T-helper 1 cell (primary cell): Measurements from ENCODE around the gene MACROH2A1.

ENCODE experiments used
- DNase-seq, 5 donors: peaks; one replicate each; pipeline ENCODE4 v3.0.0-alpha.2; 2012 to 2020
- total RNA-seq, 4 donors: gene quantifications; one replicate each; lab custom pipeline; 2026; lab: John Stamatoyannopoulos, UW

Gene MACROH2A1
- total RNA-seq = 129 to 161 (median 134) reads per million in 4 donors

DNA sequence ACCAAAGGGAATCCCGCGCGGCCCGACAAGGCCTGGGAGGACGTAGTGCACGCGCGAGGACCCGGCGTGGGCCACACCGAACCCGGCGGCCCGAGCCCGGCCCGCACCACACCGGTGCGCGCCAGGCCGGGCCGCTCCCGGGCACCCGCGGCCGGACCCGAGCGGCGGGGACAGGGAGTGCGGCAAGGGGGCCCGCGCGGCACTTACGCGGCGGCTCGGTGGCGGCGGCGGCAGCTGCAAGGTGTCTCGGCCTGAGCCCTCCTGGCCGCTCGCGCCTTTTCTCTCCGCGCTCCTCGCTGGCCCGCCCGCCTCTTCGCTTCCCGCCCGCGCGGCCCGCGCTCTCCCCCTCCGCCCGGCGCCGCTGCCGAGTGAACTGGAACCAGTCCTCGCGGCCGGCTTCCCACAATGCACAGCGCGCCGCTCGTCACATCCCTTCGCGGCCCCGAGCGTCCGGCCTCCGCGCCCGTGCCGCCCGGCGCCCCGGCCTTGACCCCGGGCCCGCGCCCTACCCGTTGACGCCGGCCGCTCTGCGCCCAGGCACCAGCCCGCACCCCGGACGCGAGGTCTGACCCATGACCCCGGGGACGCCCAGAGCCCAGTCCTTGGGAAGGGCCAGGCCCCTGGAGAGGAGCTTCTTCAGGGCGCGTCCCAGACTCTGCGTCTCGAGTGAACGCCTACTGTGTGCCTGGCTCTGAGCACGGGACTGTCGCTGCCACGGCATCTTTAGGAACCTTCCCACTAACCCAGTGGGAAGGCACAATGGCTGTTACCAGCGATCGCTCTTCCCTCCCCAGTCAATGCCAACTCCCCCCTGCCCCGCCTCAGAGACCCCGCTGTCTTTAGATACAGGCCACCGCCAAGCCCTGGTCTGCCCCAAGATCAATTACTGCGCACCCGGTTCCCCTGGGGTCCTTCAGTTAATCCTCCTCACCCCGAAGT, at the start of gene MACROH2A1:
MACROH2A1 (minus strand) TSS at position 377 of the 939 bp plus-strand sequence. CDS start 10,138 bp downstream, outside the sequence.
- DNase-seq = peak; percentile 59 to 85 (median 68)

- no peak for DNase-seq
Observed at GRCh38 chr5:135448071-135448739, 49.2 kb upstream of the MACROH2A1 start.

DNA sequence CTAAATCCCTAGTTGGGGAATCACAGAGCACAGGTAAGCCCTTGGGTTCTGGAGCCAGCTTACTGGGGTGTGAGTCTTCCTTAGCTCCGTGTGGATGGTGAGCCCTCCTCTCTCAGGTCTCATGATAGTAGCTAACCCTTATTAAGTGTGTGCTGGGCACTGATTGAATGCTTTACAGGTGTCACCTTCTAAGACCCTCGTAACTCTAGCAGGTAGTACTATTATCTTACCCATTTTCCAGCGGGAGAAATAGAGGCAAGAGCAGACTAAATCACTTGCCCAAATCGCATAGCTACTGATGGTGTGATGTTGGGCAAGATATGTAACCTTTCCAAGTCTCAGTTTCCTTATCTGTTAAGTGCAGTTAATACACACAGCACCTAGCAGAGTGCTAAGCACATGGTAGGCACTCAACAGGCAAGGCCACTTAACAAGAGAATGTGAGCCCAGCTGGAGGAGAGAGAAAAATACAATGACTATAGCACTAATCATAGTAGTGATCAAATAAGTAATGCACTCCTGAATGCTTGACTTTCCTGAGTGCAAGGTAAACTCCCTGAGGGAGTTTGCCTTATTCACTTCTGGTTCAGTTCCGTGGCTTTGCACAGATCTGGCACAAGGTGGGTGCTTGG, 48.4 kb upstream of the MACROH2A1 start, which contains the start of gene DCANP1:
DCANP1 (minus strand) TSS at position 51 of the 632 bp plus-strand sequence. CDS start 240 bp downstream, outside the sequence.
- no peak for DNase-seq

GRCh38 chr5:135446615-135447014, 47.6 kb upstream of the MACROH2A1 start:
- no peak for DNase-seq

GRCh38 chr5:135446206-135446605, 47.2 kb upstream of the MACROH2A1 start:
- DNase-seq = no peak

GRCh38 chr5:135445306-135445985, 46.4 kb upstream of the MACROH2A1 start:
- DNase-seq = no peak

DNA sequence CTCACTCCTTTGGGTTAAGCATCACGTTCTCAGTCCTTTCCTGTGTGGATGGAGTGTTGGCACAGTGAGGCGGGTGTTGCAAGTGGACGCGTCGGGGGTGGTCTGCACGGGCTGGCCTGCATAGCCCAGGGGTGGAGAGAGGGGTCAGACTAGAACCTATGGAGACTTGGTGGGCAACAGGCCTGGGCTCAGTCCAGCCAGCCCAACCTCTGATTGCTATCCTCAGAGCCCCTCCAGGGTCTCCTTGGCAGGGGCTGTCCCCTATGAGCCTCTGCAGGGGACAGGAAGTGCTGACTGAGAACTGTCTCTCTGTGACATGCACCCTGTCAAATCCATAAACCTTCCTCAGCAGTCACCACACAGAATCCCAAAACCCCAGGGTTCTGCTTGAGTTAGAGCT, 45.9 kb upstream of the MACROH2A1 start:
- DNase-seq = no peak

DNA sequence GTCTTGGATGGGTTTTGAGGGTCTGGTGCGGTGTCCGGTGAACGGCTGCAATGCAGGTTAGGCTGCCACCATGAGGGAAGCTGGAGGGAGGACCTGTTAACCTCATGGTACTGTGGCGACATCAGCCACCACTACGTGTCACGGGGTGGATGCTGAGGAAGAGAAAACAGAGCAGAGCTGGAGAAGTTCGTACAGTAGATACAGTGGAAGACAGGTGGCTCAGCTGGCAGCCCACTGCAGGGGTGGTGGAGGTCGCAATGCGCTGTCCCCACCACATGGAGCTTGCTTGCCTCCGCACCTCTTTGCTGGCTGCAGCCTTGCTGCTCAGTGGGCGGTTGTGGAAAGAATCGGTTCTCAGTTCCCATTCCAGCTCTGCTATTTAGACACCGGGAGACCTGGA, 45.3 kb upstream of the MACROH2A1 start:
- DNase-seq = no peak

GRCh38 chr5:135443161-135443960, 44.3 kb upstream of the MACROH2A1 start:
- no peak for DNase-seq

GRCh38 chr5:135442431-135443160, 43.6 kb upstream of the MACROH2A1 start:
- no peak for DNase-seq

GRCh38 chr5:135441919-135442318, 42.9 kb upstream of the MACROH2A1 start:
- no peak for DNase-seq

DNA sequence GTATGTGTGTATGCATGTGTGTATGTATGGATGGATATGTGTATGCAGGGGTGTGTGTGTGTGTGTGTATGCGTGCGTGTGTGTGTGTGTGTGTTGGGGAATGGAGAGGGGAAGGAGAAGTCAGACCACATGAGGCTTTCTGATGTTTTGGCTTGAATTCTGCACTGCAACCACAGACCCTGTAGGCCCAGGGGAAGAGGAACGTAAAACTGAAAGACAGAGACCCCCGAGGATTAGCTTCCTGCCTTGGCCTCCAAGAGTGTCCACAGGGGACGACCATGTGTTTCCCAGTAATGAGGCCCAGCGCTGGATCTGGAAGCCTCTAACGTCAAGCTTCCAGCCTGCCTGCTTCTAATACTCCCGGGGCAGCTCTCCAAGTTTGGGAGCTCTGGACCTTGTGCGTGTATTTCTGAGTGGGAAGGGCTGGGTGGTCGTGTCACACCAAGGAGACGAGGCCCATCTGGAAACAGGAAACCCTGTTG, 42.4 kb upstream of the MACROH2A1 start:
- DNase-seq = no peak

DNA sequence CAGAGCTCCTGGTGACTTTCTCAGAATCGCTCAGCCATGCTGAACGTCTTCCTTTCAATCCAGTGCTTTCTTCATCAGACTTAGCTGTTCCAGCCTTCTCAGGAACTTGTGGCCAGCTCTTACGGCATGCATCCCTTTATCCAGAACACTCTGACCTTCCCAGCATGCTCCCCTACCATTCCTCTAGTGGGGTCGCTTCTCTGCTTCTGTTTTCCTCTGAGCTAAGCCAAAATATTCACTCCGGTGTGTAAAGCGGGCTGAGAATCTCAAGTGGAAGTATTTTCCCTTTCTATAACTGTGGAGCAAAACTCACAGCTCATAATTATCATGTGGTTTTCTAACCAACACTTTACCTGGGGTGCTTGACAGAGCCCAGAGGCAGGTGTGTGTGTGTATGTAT, 41.9 kb upstream of the MACROH2A1 start:
- DNase-seq = no peak

DNA sequence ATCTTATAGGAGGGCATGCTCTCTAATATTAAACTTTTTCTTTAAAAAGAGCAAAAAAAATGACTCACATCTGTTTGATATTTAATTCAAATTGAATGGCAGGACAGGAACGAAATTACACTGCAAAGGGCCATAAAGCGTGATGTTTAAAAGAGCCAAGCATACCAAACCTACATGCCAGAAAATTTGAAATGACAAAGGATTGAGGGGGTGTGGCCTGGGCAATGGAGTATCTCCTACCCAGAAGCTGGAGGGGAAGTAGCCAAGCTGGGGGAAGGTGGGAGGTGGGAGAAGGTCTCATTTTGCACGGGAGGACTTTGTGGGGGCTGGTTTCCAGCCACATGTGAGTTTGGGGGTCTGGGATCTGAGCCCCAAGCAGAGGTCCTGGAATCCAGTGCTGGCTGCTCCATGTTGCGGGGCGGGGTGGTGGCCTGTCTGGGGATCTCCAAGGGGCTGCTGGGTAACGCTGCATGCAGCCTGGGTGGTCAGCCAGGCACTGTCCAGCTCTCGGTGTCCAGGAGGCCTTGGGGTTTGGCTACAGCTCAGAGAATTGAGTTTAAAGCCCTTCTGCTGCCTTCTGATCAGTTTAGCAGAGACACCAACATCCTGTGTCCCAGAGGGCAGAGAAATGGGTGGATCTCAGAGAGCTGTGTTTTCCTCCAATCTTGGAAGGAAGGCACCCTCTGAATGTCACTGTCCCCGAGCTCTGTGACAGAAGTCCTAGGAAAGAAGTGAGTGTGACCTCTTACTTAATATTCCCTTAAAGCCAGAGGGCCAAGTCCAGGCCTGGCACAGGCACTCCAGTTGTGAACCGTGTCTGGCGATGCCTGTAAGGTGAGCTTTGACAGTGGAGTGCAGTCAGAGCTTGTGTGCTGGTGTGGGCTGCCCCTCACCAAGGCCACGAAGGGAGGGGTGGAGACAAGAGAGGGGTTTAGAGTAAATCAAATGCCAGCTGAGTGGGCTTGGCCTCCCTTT, 40.5 kb upstream of the MACROH2A1 start:
- DNase-seq = no peak

DNA sequence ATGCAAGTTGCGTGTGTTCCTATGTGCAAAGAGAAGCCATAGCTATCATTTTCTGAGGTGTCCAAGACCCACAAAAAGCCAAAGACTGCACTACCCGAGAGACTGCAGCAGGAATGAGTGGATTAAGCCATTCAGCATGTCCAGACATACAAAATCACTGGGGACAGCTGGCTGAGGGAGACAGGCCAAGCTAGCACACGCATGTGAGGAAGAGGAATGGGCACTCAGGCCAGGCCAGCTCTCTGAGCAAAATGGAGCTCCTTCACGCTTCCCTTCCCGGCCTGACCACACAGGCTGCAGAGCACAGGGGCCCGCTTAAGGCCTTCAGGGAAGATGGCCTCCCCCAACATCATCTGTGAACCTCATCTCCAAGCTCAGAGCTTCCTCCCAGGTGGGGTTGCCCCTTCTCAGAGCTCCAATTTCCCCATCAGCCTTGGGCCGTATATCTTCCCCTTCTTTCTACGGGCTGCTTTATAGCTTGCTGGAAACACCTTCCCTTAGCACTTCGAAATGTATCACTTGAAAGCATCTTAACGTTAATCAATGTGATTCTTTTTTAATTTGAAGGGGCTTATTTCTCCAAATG, 39.7 kb upstream of the MACROH2A1 start:
- no peak for DNase-seq

DNA sequence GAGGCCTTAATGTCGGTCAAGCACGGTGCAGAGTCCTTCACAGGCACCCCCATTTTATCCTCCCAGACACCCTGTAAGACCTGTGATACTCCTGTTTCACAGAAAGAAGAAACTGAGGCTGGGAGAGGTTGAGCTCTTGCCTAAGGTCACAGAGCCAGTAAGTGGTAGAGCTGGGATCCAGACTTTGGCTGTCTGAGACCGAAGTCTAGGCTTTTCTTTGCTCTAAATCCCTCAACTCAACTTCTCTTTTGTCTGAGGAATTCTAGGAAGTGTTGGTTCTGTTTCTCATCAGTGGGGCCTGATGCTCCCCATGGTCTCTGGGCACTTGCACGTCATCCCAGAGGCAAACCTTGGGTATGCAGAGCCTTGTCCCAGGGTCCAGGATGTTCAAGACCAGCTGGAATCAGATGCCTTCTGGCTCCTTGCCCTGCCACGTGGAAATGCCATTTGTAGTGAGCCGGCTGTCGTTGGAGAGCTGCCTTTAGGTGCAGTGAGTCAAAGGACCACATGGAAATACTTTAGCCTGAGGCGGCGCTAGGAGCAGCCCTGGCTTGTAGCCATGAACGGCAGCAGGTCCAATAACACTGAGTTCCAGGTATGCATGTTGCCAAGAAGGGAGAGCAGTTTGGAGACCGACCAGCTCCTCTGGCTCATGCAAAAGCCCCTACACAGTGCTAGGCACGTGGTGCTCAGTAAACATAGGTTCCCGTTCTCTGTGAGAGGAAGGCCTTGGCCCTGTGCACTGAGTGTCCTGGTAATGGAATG, 38.9 kb upstream of the MACROH2A1 start:
- no peak for DNase-seq

- no peak for DNase-seq
Observed at GRCh38 chr5:135437422-135437795, 38.4 kb upstream of the MACROH2A1 start.

- DNase-seq = no peak
Observed at GRCh38 chr5:135436951-135437418, 38.0 kb upstream of the MACROH2A1 start.
